PC-3 (cell line): ENCODE measurements around the gene POLR3B. TPM values are rescaled to one million over a fixed set of nuclear protein-coding genes. Genes with fewer than 3 reads are reported as not detected.

ENCODE experiments used
- ATAC-seq: fragments of 200-7000 bp; cut with Tn5 transposase; 2 replicates; pipeline ENCODE4 v1.9.1; 2020; ENCODE audit warnings: mild to moderate bottlenecking, moderate library complexity
- BruUV-seq: library from RNA; stranded (reverse); fragments of 400-500 nt; replicated peaks from 2 replicates; lab custom pipeline; 2021; lab: Mats Ljungman, UMichigan
- CTCF ChIA-PET: fragments of 300-600 bp; sonication (Branson Sonifier 250); formaldehyde crosslinking; loops from one replicate; lab custom pipeline; 2022; ENCODE audit warnings: antibody characterized with exemption; lab: Charles Lee
- POLR2A ChIA-PET: fragments of 300-600 bp; sonication (Branson Sonifier 250); formaldehyde crosslinking; loops from one replicate; lab custom pipeline; 2022; ENCODE audit warnings: antibody characterized with exemption; ENCODE audit not compliant: unreplicated experiment; lab: Charles Lee
- DNase-seq: peaks from one replicate; pipeline ENCODE4 v3.0.0-alpha.2; 2015
- H2AFZ ChIP-seq: fragments of 300-600 bp; sonication (generic); 2 replicates; pipeline ENCODE4 v1.6.0; 2016; ENCODE audit warnings: antibody characterized with exemption, low read length
- H3F3A ChIP-seq: fragments of 300-600 bp; sonication (generic); one replicate; pipeline ENCODE4 v1.6.0; 2017; ENCODE audit warnings: antibody characterized with exemption, low read length, control low read depth, mild to moderate bottlenecking; ENCODE audit not compliant: unreplicated experiment
- H3K27ac ChIP-seq: fragments of 300-600 bp; sonication (generic); 2 replicates; pipeline ENCODE4 v1.5.1; 2016; ENCODE audit warnings: mild to moderate bottlenecking, low read length
- H3K27me3 ChIP-seq: fragments of 300-600 bp; sonication (generic); 2 replicates; pipeline ENCODE4 v1.6.1; 2016; ENCODE audit warnings: low read length, mixed read lengths
- H3K36me3 ChIP-seq: fragments of 300-600 bp; sonication (generic); 2 replicates; pipeline ENCODE4 v1.6.1; 2016; ENCODE audit warnings: low read depth, mixed run types, low read length, mixed read lengths
- H3K4me1 ChIP-seq: fragments of 300-600 bp; sonication (generic); 2 replicates; pipeline ENCODE4 v1.5.1; 2016; ENCODE audit warnings: low read length; ENCODE audit not compliant: insufficient read depth
- H3K4me2 ChIP-seq: fragments of 300-600 bp; sonication (generic); 2 replicates; pipeline ENCODE4 v1.6.0; 2016; ENCODE audit warnings: low read length
- H3K4me3 ChIP-seq: fragments of 300-600 bp; sonication (generic); 2 replicates; pipeline ENCODE4 v1.5.1; 2016; ENCODE audit warnings: mild to moderate bottlenecking, low read length, mixed read lengths
- H3K79me2 ChIP-seq: fragments of 300-600 bp; sonication (generic); 2 replicates; pipeline ENCODE4 v1.6.1; 2017; ENCODE audit warnings: low read length, mixed read lengths
- H3K9ac ChIP-seq: fragments of 300-600 bp; sonication (generic); 2 replicates; pipeline ENCODE4 v1.6.0; 2016; ENCODE audit warnings: mild to moderate bottlenecking, low read length
- H3K9me2 ChIP-seq: fragments of 300-600 bp; sonication (generic); replicated peaks from 2 replicates; pipeline ENCODE4 v1.6.1; 2016; ENCODE audit warnings: mixed run types, low read length, mixed read lengths
- H3K9me3 ChIP-seq: fragments of 300-600 bp; sonication (generic); 2 replicates; pipeline ENCODE4 v1.6.1; 2016; ENCODE audit warnings: low read length, mixed read lengths
- H4K20me1 ChIP-seq: fragments of 300-600 bp; sonication (generic); 2 replicates; pipeline ENCODE4 v1.6.1; 2016; ENCODE audit warnings: low read length, mixed read lengths
- CTCF ChIP-seq: fragments of 300-600 bp; sonication (generic); conservative IDR thresholded peaks from 2 replicates; pipeline ENCODE4 v1.5.1; 2017; ENCODE audit warnings: antibody characterized with exemption, low read depth, mild to moderate bottlenecking, low read length
- EZH2 ChIP-seq: fragments of 300-600 bp; sonication (generic); IDR thresholded peaks from one replicate; pipeline ENCODE4 v1.6.1; 2017; ENCODE audit warnings: antibody characterized with exemption, mild to moderate bottlenecking, low read length; ENCODE audit not compliant: unreplicated experiment
- EZH2phosphoT487 ChIP-seq: fragments of 300-600 bp; sonication (generic); IDR thresholded peaks from 2 replicates; pipeline ENCODE4 v1.6.1; 2018; ENCODE audit warnings: mild to moderate bottlenecking, antibody characterized with exemption, low read length, borderline replicate concordance
- intact Hi-C: fragments of 100-400 bp; cut with micrococcal nuclease; formaldehyde crosslinking; loops from 2 replicates; pipeline ENCODE4 v1.9.0; 2023
- total RNA-seq: library from RNA; depleted of rRNA; stranded (reverse); fragments of >200 nt; gene quantifications from 2 replicates; pipeline ENCODE4 v1.2.3, GENCODE V29; 2014

Gene POLR3B
- total RNA-seq, 1 experiment from 2014 or later = 23.4 TPM

DNA sequence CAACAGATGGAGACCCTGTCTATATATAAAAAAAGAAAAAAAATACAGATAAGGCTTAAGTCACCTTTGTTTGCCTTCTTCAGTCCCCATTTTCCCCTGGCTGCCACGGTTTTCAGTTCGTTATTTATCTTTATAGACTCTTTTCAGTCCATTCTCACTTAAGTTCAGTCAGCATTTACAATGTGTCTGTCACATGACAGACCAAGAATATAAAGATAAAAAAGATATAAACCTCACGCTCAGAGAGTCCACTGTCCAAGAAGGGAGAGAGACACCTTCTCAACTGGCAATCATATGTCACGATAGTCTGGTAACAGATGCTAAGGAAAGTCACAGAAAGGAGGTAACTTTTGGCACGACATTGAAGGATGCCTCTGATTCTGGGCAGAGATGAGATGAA is 13.4 kb upstream of the POLR3B start:
- H2AFZ ChIP-seq = no peak overlapping the region
- no TSS peak for BruUV-seq
- ATAC-seq (no peak), DNase-seq (no peak)
- no peaks in the 10 kb centered on the region for H3K9me2 ChIP-seq
- ChIA-PET POLR2A (no interaction called here), CTCF (no interaction called here)
- H3K4me1 ChIP-seq = peaks cover 15% of the 10 kb centered on the region
- intact Hi-C loops = loop anchor here (5.0 kb wide), 2 partner anchors 57 to 97 kb away; partner anchors contain the start of gene CKAP4
- TF ChIP-seq CTCF = no peak
- no peak for TF ChIP-seq EZH2
- TF ChIP-seq EZH2phosphoT487 = no peak
- H4K20me1 ChIP-seq = no peaks in the 10 kb centered on the region
- no peak overlapping the region for H3K9ac ChIP-seq
- H3K79me2 ChIP-seq = no peaks in the 10 kb centered on the region
- H3K36me3 ChIP-seq = no peaks in the 10 kb centered on the region
- H3K27ac ChIP-seq = no peak overlapping the region
- H3K27me3 ChIP-seq = no peaks in the 10 kb centered on the region
- H3F3A ChIP-seq = no peaks in the 10 kb centered on the region
- H3K4me2 ChIP-seq = no peak overlapping the region
- no peak overlapping the region for H3K4me3 ChIP-seq
- no peaks in the 10 kb centered on the region for H3K9me3 ChIP-seq

GRCh38 chr12:106345746-106346145 is 11.8 kb upstream of the POLR3B start:
- no peaks in the 10 kb centered on the region for H3K79me2 ChIP-seq
- H3K4me1 ChIP-seq = peaks cover 15% of the 10 kb centered on the region
- H3K27me3 ChIP-seq = no peaks in the 10 kb centered on the region
- ATAC-seq (peak; percentile 54), DNase-seq (peak; percentile 76)
- POLR2A ChIA-PET = no interaction called here
- H4K20me1 ChIP-seq = no peaks in the 10 kb centered on the region
- H3F3A ChIP-seq = no peaks in the 10 kb centered on the region
- no peak overlapping the region for H3K9ac ChIP-seq
- no TSS peak for BruUV-seq
- no peaks in the 10 kb centered on the region for H3K36me3 ChIP-seq
- no peak overlapping the region for H2AFZ ChIP-seq
- H3K9me3 ChIP-seq = no peaks in the 10 kb centered on the region
- CTCF ChIA-PET = interaction anchor here (1.2 kb wide), 1 partner anchor 119 kb away, joined by 4 read pairs; no protein-coding TSS in a partner anchor
- no peak overlapping the region for H3K4me2 ChIP-seq
- H3K4me3 ChIP-seq = no peak overlapping the region
- no peak overlapping the region for H3K27ac ChIP-seq
- intact Hi-C loops = loop anchor here (1.0 kb wide), 1 partner anchor 118 kb away; no protein-coding TSS in a partner anchor
- TF ChIP-seq EZH2phosphoT487 (no peak), CTCF (peak; percentile 75), EZH2 (no peak)
- no peaks in the 10 kb centered on the region for H3K9me2 ChIP-seq

GRCh38 chr12:106348411-106348810 is 9.1 kb upstream of the POLR3B start:
- no peaks in the 10 kb centered on the region for H4K20me1 ChIP-seq
- DNase-seq = no peak
- no peaks in the 10 kb centered on the region for H3K79me2 ChIP-seq
- H3K9me2 ChIP-seq = no peaks in the 10 kb centered on the region
- no peaks in the 10 kb centered on the region for H3F3A ChIP-seq
- no peak overlapping the region for H3K27ac ChIP-seq
- peaks cover 2% of the 10 kb centered on the region for H3K4me1 ChIP-seq
- no peak for ATAC-seq
- no peaks in the 10 kb centered on the region for H3K27me3 ChIP-seq
- BruUV-seq = TSS peak; percentile 27
- no peaks in the 10 kb centered on the region for H3K36me3 ChIP-seq
- H2AFZ ChIP-seq = no peak overlapping the region
- H3K4me2 ChIP-seq = no peak overlapping the region
- ChIA-PET POLR2A (no interaction called here), CTCF (no interaction called here)
- no peak for TF ChIP-seq CTCF
- no peak for TF ChIP-seq EZH2phosphoT487
- no peak for TF ChIP-seq EZH2
- no peaks in the 10 kb centered on the region for H3K9me3 ChIP-seq
- intact Hi-C loops = no loop called here
- no peak overlapping the region for H3K9ac ChIP-seq
- no peak overlapping the region for H3K4me3 ChIP-seq
